PC-9 (cell line): ENCODE results near the gene ITGB4. TPM values are rescaled to one million over a fixed set of nuclear protein-coding genes. Genes with fewer than 3 reads are reported as not detected.
"Not testable (repeated sequence)": the region's sequence is repeated elsewhere in the genome, so short reads cannot be mapped to it uniquely, and the experiment has no call there.

Source experiments
- BruUV-seq: library from RNA; stranded (reverse); fragments of 400-500 nt; replicated peaks from 2 replicates; lab custom pipeline; 2021; lab: Mats Ljungman, UMichigan
- CTCF ChIA-PET: fragments of 300-600 bp; sonication (Branson Sonifier 250); formaldehyde crosslinking; loops from one replicate; lab custom pipeline; 2022; ENCODE audit warnings: antibody characterized with exemption; lab: Charles Lee
- POLR2A ChIA-PET: fragments of 300-600 bp; sonication (Branson Sonifier 250); formaldehyde crosslinking; loops from one replicate; lab custom pipeline; 2022; ENCODE audit warnings: antibody characterized with exemption; ENCODE audit not compliant: unreplicated experiment; lab: Charles Lee
- DNase-seq, 2 experiments: peaks; one replicate each; pipeline versions ENCODE4 v3.0.0 to v3.0.0-alpha.2; 2015 to 2022; ENCODE audit warnings: mixed read lengths in 1 of 2
- H2AFZ ChIP-seq: fragments of 200-600 bp; sonication (generic); 2 replicates; pipeline ENCODE4 v1.8.1; 2017; ENCODE audit warnings: antibody characterized with exemption
- H3F3A ChIP-seq: fragments of 200-600 bp; sonication (generic); 2 replicates; pipeline ENCODE4 v1.8.1; 2017; ENCODE audit warnings: antibody characterized with exemption, mild to moderate bottlenecking, low read depth; ENCODE audit not compliant: insufficient read depth
- H3K27ac ChIP-seq: fragments of 200-600 bp; sonication (generic); 2 replicates; pipeline ENCODE4 v1.6.1; 2016; ENCODE audit warnings: mixed run types
- H3K27me3 ChIP-seq: fragments of 200-600 bp; sonication (generic); 2 replicates; pipeline ENCODE4 v1.6.1; 2016; ENCODE audit warnings: low read depth, mixed run types; ENCODE audit not compliant: insufficient read depth
- H3K36me3 ChIP-seq: fragments of 200-600 bp; sonication (generic); 2 replicates; pipeline ENCODE4 v1.6.1; 2016; ENCODE audit warnings: low read depth, mixed run types
- H3K4me1 ChIP-seq: fragments of 200-600 bp; sonication (generic); replicated peaks from 2 replicates; pipeline ENCODE4 v1.6.1; 2016; ENCODE audit warnings: mixed run types; ENCODE audit not compliant: insufficient read depth
- H3K4me2 ChIP-seq: fragments of 200-600 bp; sonication (generic); 2 replicates; pipeline ENCODE4 v1.6.1; 2017; ENCODE audit warnings: mixed run types
- H3K4me3 ChIP-seq: fragments of 200-600 bp; sonication (generic); 2 replicates; pipeline ENCODE4 v1.6.1; 2016; ENCODE audit warnings: mixed run types
- H3K79me2 ChIP-seq: fragments of 200-600 bp; sonication (generic); 2 replicates; pipeline ENCODE4 v1.6.1; 2017; ENCODE audit warnings: low read depth, mixed run types
- H3K9me2 ChIP-seq: fragments of 200-600 bp; sonication (generic); 2 replicates; pipeline ENCODE4 v1.8.1; 2017; ENCODE audit warnings: mild to moderate bottlenecking; ENCODE audit not compliant: insufficient read depth
- H3K9me3 ChIP-seq: fragments of 200-600 bp; sonication (generic); 2 replicates; pipeline ENCODE4 v1.8.1; 2016; ENCODE audit warnings: low read depth; ENCODE audit not compliant: insufficient read depth
- H4K20me1 ChIP-seq: fragments of 200-600 bp; sonication (generic); 2 replicates; pipeline ENCODE4 v1.8.1; 2017; ENCODE audit not compliant: insufficient read depth
- CTCF ChIP-seq: fragments of 200-600 bp; sonication (generic); conservative IDR thresholded peaks from 2 replicates; pipeline ENCODE4 v1.6.1; 2017; ENCODE audit warnings: mixed run types, antibody characterized with exemption, mild to moderate bottlenecking, moderate library complexity
- EZH2 ChIP-seq: fragments of 200-600 bp; sonication (generic); IDR thresholded peaks from 2 replicates; pipeline ENCODE4 v1.8.0; 2017; ENCODE audit warnings: antibody characterized with exemption, low read depth
- intact Hi-C: fragments of 100-400 bp; cut with micrococcal nuclease; formaldehyde crosslinking; loops from one replicate; pipeline ENCODE4 v1.10.0; 2022; ENCODE audit not compliant: unreplicated experiment
- total RNA-seq: library from RNA; stranded (reverse); gene quantifications from 2 replicates; pipeline ENCODE4 v1.2.3, GENCODE V29; 2021

ITGB4 gene
- total RNA-seq, 1 experiment from 2014 or later, result 461 TPM

- H4K20me1 ChIP-seq, result no peaks in the 10 kb centered on the region
- H3K9me3 ChIP-seq, result no peaks in the 10 kb centered on the region
- H3K27ac ChIP-seq, result no peak overlapping the region
- H3K79me2 ChIP-seq, result no peaks in the 10 kb centered on the region
- TF ChIP-seq EZH2 (no peak), CTCF (peak; percentile 49; the same call in 1 of the 2 replicates)
- H3K4me2 ChIP-seq, result no peak overlapping the region
- DNase-seq, result no peak
- intact Hi-C loops, result no loop called here
- ChIA-PET CTCF (no interaction called here), POLR2A (no interaction called here)
- no peak overlapping the region for H3K4me3 ChIP-seq
- peaks cover 50% of the 10 kb centered on the region; the same call in 1 of the 2 replicates for H3F3A ChIP-seq
- H3K27me3 ChIP-seq, result no peaks in the 10 kb centered on the region
- H3K9me2 ChIP-seq, result no peaks in the 10 kb centered on the region
- H3K36me3 ChIP-seq, result no peaks in the 10 kb centered on the region
- no peaks in the 10 kb centered on the region for H3K4me1 ChIP-seq
- no peak overlapping the region for H2AFZ ChIP-seq
- no TSS peak for BruUV-seq
Observed at GRCh38 chr17:75758131-75758905, 37.1 kb downstream of the ITGB4 start.

- no peak overlapping the region for H3K27ac ChIP-seq
- BruUV-seq, result no TSS peak
- no peaks in the 10 kb centered on the region for H3K9me3 ChIP-seq
- POLR2A ChIA-PET, result interaction anchor here (0.5 kb wide), 1 partner anchor 161 kb away, joined by 4 read pairs; no protein-coding TSS in a partner anchor
- CTCF ChIA-PET, result no interaction called here
- H4K20me1 ChIP-seq, result no peaks in the 10 kb centered on the region
- TF ChIP-seq EZH2 (no peak), CTCF (no peak)
- no peaks in the 10 kb centered on the region for H3K9me2 ChIP-seq
- no peak overlapping the region for H2AFZ ChIP-seq
- peaks cover 9% of the 10 kb centered on the region; the same call in 1 of the 2 replicates for H3K4me1 ChIP-seq
- no peaks in the 10 kb centered on the region for H3K79me2 ChIP-seq
- peaks cover 49% of the 10 kb centered on the region; the same call in 1 of the 2 replicates for H3F3A ChIP-seq
- intact Hi-C loops, result no loop called here
- no peak for DNase-seq
- H3K4me2 ChIP-seq, result no peak overlapping the region
- H3K36me3 ChIP-seq, result no peaks in the 10 kb centered on the region
- no peaks in the 10 kb centered on the region for H3K27me3 ChIP-seq
- H3K4me3 ChIP-seq, result no peak overlapping the region
Observed at GRCh38 chr17:75759457-75759856, 38.2 kb downstream of the ITGB4 start.

DNA sequence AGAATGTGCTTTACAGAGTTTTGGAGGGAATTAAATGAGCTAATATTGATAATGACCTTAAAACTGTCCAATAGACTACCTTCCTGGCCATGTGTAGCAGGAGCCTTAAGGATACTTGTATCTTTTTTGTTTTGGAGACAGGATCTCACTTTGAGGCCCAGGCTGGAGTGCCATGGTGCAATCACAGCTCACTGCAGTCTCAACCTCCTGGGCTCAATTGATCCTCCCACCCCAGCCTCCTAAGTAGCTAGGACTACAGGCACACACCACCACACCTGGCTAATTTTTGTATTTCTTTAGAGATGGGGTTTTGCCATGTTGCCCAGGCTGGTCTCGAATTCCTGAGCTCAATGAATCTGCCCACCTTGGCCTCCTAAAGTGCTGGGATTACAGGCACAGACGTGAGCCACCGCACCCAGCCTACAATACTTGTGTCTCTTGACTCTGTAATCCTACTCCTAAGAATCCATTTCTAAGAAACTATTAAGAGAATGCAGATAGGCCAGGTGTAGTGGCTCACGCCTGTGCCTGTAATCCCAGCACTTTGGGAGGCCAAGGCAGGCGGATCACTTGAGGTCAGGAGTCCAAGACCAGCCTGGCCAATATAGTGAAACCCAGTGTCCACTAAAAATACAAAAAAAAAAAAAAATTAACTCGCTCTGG is 38.9 kb downstream of the ITGB4 start:
- H2AFZ ChIP-seq, H3K27ac ChIP-seq, H3K9me2 ChIP-seq, H3K27me3 ChIP-seq, DNase-seq, H3K4me3 ChIP-seq, H3K4me1 ChIP-seq, BruUV-seq, H3K9me3 ChIP-seq, H3K36me3 ChIP-seq, CTCF ChIA-PET, H3K79me2 ChIP-seq, intact Hi-C loops, H4K20me1 ChIP-seq, H3K4me2 ChIP-seq: not testable (repeated sequence)
- peaks cover 48% of the 10 kb centered on the region for H3F3A ChIP-seq
- POLR2A ChIA-PET, result interaction anchor here (0.5 kb wide), 1 partner anchor 161 kb away, joined by 4 read pairs; no protein-coding TSS in a partner anchor
